Measurements from ENCODE around the gene C2orf49.

Gene C2orf49

GRCh38 chr2:105385731-105386540, 48.6 kb downstream of the C2orf49 start:
- TF ChIP-seq TARDBP (IDR thresholded peaks at IDR 0.05) (no peak), NFRKB (IDR thresholded peaks at IDR 0.05) (no peak), FOXM1 (IDR thresholded peaks at IDR 0.05; ENCODE audit: borderline replicate concordance) (no peak), FOXK2 (IDR thresholded peaks at IDR 0.05) (no peak), L3MBTL2 (conservative IDR thresholded peaks at IDR 0.05) (no peak), SUZ12 (IDR thresholded peaks at IDR 0.05) (no peak), HDGF (IDR thresholded peaks at IDR 0.05; ENCODE audit: borderline replicate concordance) (no peak), ELF4 (IDR thresholded peaks at IDR 0.05) (no peak), SP1 (IDR thresholded peaks at IDR 0.05) (no peak), PKNOX1 (IDR thresholded peaks at IDR 0.05) (no peak)
- POLR2A ChIA-PET = no interaction called here
- CTCF ChIA-PET = no interaction called here
- DNase-seq (ENCODE audit: extremely low spot score) = no peak

- POLR2A ChIA-PET = no interaction called here
- CTCF ChIA-PET = interaction anchor here (0.6 kb wide), 1 partner anchor 75 kb away, joined by 3 read pairs; no protein-coding TSS in a partner anchor
- no peak for DNase-seq (ENCODE audit: extremely low spot score)
- no peak for TF ChIP-seq ARNT (IDR thresholded peaks at IDR 0.05)
- TF ChIP-seq HDGF (IDR thresholded peaks at IDR 0.05; ENCODE audit: borderline replicate concordance) = no peak
- no peak for TF ChIP-seq NFRKB (IDR thresholded peaks at IDR 0.05)
Measured at GRCh38 chr2:105387225-105387624, 49.9 kb downstream of the C2orf49 start.

- POLR2A ChIA-PET = interaction anchor here (0.7 kb wide), 1 partner anchor 10 kb away, joined by 3 read pairs; the partner anchor contains the start of gene FHL2
Measured at GRCh38 chr2:105388971-105389381, 51.6 kb downstream of the C2orf49 start.

GRCh38 chr2:105390454-105390853, 53.1 kb downstream of the C2orf49 start:
- DNase-seq (ENCODE audit: extremely low spot score) = no peak
- no peak for TF ChIP-seq L3MBTL2 (conservative IDR thresholded peaks at IDR 0.05)
- no peak for TF ChIP-seq ZNF384 (IDR thresholded peaks at IDR 0.05)
- ChIA-PET POLR2A (interaction anchor here (1.0 to 1.7 kb wide), 2 partner anchors 8 to 13 kb away, joined by 3 to 9 read pairs; partner anchors contain the start of gene FHL2), CTCF (interaction anchor here (1.1 to 1.7 kb wide), 2 partner anchors 8 to 14 kb away, joined by 4 to 8 read pairs; partner anchors contain the start of gene FHL2)

More at GRCh38 chr2:105388971-105389381, 51.6 kb downstream of the C2orf49 start:
- TF ChIP-seq ZNF384 (IDR thresholded peaks at IDR 0.05) = no peak
- TF ChIP-seq PKNOX1 (IDR thresholded peaks at IDR 0.05) = peak; percentile 74; the same call in 1 of the 2 replicates
- no peak for TF ChIP-seq ELF4 (IDR thresholded peaks at IDR 0.05)
- no peak for TF ChIP-seq FOXM1 (IDR thresholded peaks at IDR 0.05; ENCODE audit: borderline replicate concordance)
- TF ChIP-seq LEF1 (IDR thresholded peaks at IDR 0.05; ENCODE audit: borderline replicate concordance) = no peak
- TF ChIP-seq ARNT (IDR thresholded peaks at IDR 0.05) = no peak
- no peak for TF ChIP-seq HDGF (IDR thresholded peaks at IDR 0.05; ENCODE audit: borderline replicate concordance)
- TF ChIP-seq CTBP1 (IDR thresholded peaks at IDR 0.05; ENCODE audit: borderline replicate concordance) = no peak; the same call in 1 of the 2 replicates
- no peak for TF ChIP-seq FOXK2 (IDR thresholded peaks at IDR 0.05)
- no peak for DNase-seq (ENCODE audit: extremely low spot score)
- CTCF ChIA-PET = interaction anchor here (1.7 kb wide), 1 partner anchor 15 kb away, joined by 8 read pairs; no protein-coding TSS in a partner anchor

GRCh38 chr2:105391058-105391627, 53.8 kb downstream of the C2orf49 start:
- CTCF ChIA-PET = no interaction called here

GRCh38 chr2:105391763-105392662, 54.7 kb downstream of the C2orf49 start:
- ChIA-PET CTCF (interaction anchor here (0.6 kb wide), 1 partner anchor 50 kb away, joined by 6 read pairs; no protein-coding TSS in a partner anchor), POLR2A (no interaction called here)
- TF ChIP-seq FOXA1 (IDR thresholded peaks at IDR 0.05) = no peak
- TF ChIP-seq FOXM1 (IDR thresholded peaks at IDR 0.05; ENCODE audit: borderline replicate concordance) = no peak
- TF ChIP-seq CTBP1 (IDR thresholded peaks at IDR 0.05; ENCODE audit: borderline replicate concordance) = no peak
- TF ChIP-seq ZNF384 (IDR thresholded peaks at IDR 0.05) = no peak
- DNase-seq (ENCODE audit: extremely low spot score) = no peak

More at GRCh38 chr2:105391058-105391627, 53.8 kb downstream of the C2orf49 start:
- POLR2A ChIA-PET = interaction anchor here (1.7 kb wide), 1 partner anchor 8 kb away, joined by 9 read pairs; the partner anchor contains the start of gene FHL2
- DNase-seq (ENCODE audit: extremely low spot score) = no peak
- no peak for TF ChIP-seq SUZ12 (IDR thresholded peaks at IDR 0.05)
- TF ChIP-seq ARNT (IDR thresholded peaks at IDR 0.05) = no peak
- TF ChIP-seq FOXM1 (IDR thresholded peaks at IDR 0.05; ENCODE audit: borderline replicate concordance) = no peak
- no peak for TF ChIP-seq ELF4 (IDR thresholded peaks at IDR 0.05)
- TF ChIP-seq CTBP1 (IDR thresholded peaks at IDR 0.05; ENCODE audit: borderline replicate concordance) = no peak
- TF ChIP-seq NFRKB (IDR thresholded peaks at IDR 0.05) = no peak
- TF ChIP-seq BHLHE40 (IDR thresholded peaks at IDR 0.05; ENCODE audit: borderline replicate concordance) = no peak

All from HEK293T (cell line).